GM18951 (cell line): ENCODE measurements around the gene PCDHA12.
"Not testable (repeated sequence)": the region's sequence is repeated elsewhere in the genome, so short reads cannot be mapped to it uniquely, and the experiment has no call there.

Experiments
- POLR2A ChIP-seq: IDR thresholded peaks from 4 replicates; pipeline ENCODE4 v1.6.1; 2011; ENCODE audit warnings: mild to moderate bottlenecking; ENCODE audit not compliant: insufficient read length, insufficient read depth; ENCODE audit errors: extremely low read depth
- in situ Hi-C: fragments of 300-500 bp; cut with MboI; formaldehyde crosslinking; loops from one replicate; pipeline ENCODE4 v1.12.0; 2022; ENCODE audit warnings: low sequenced_read_pairs, mixed read lengths, inconsistent platforms; ENCODE audit not compliant: unreplicated experiment

The PCDHA12 gene

GRCh38 chr5:140870221-140871201 lies 4.6 kb upstream of the PCDHA12 start:
- in situ Hi-C loops, result no loop called here
- no peak for TF ChIP-seq POLR2A

GRCh38 chr5:140876541-140877261 lies 1.6 kb downstream of the PCDHA12 start:
- in situ Hi-C loops, result not testable (repeated sequence)

- no peak for TF ChIP-seq POLR2A
- in situ Hi-C loops, result no loop called here
These were observed 2.1 kb downstream of the PCDHA12 start for GRCh38 chr5:140877262-140877581.

GRCh38 chr5:140881889-140882590 lies 6.9 kb downstream of the PCDHA12 start, which contains the start of gene PCDHA13:
TSS of gene PCDHA13 (plus strand) at chr5:140882124. CDS start at chr5:140882269, 145 bp downstream.
- no peak for TF ChIP-seq POLR2A
- in situ Hi-C loops, result no loop called here

GRCh38 chr5:140882591-140882899 lies 7.4 kb downstream of the PCDHA12 start:
- in situ Hi-C loops, result no loop called here

GRCh38 chr5:140883373-140883772 lies 8.3 kb downstream of the PCDHA12 start:
- in situ Hi-C loops, result no loop called here
- TF ChIP-seq POLR2A, result no peak

More at GRCh38 chr5:140882591-140882899, 7.4 kb downstream of the PCDHA12 start:
- TF ChIP-seq POLR2A, result no peak

- no peak for TF ChIP-seq POLR2A
- in situ Hi-C loops, result no loop called here
These were observed 9.0 kb downstream of the PCDHA12 start for GRCh38 chr5:140883927-140884697.

- in situ Hi-C loops, result no loop called here
- no peak for TF ChIP-seq POLR2A
These were observed 41.2 kb downstream of the PCDHA12 start for GRCh38 chr5:140916325-140916724.

- in situ Hi-C loops, result no loop called here
- no peak for TF ChIP-seq POLR2A
These were observed 48.5 kb downstream of the PCDHA12 start for GRCh38 chr5:140923601-140924000.

- TF ChIP-seq POLR2A, result no peak
- in situ Hi-C loops, result no loop called here
These were observed 50.8 kb downstream of the PCDHA12 start, which contains the start of gene PCDHAC1 for GRCh38 chr5:140925806-140926442. TSS of gene PCDHAC1 (plus strand) at chr5:140926299. CDS start at chr5:140926893, 594 bp downstream.

- no peak for TF ChIP-seq POLR2A
- in situ Hi-C loops, result no loop called here
These were observed 51.5 kb downstream of the PCDHA12 start for GRCh38 chr5:140926443-140927227.

GRCh38 chr5:140927228-140927573 lies 52.1 kb downstream of the PCDHA12 start:
- in situ Hi-C loops, result no loop called here
- TF ChIP-seq POLR2A, result no peak
